Sciatic nerve (tissue), 2 donors: Measurements from ENCODE around the gene IRGQ. TPM values are rescaled to one million over a fixed set of nuclear protein-coding genes. Genes with fewer than 3 reads are reported as not detected.
A peak's percentile ranks its signal among the peaks of the same experiment; 100 is the strongest.
"Not testable (repeated sequence)": the region's sequence is repeated elsewhere in the genome, so short reads cannot be mapped to it uniquely, and the experiment has no call there.

Experiments used
- ATAC-seq: fragments of 200-7000 bp; cut with Tn5 transposase; one replicate; pipeline ENCODE4 v1.9.1; 2020; ENCODE audit warnings: mild to moderate bottlenecking, moderate library complexity
- DNase-seq: peaks from one replicate; pipeline ENCODE4 v3.0.0-alpha.2; 2020; ENCODE audit warnings: low spot score
- intact Hi-C: fragments of 100-400 bp; cut with DNase I; formaldehyde crosslinking; loops from one replicate; pipeline ENCODE4 v1.14.2; 2022
- total RNA-seq: library from RNA; stranded (reverse); fragmentation: NEBNext Ultra II Directional; extraction: Animal tissue kit (Norgen Biotek cat#: 25700); gene quantifications from one replicate; pipeline ENCODE4 v1.2.1, GENCODE V29; 2021
- donor health status: DM: no; HTN: no; CAD: no.
- donor health status: DM: no; HTN: no; CAD: no.

Gene IRGQ
- total RNA-seq, 1 donor from 2014 or later = 22.2 TPM

- DNase-seq (no peak), ATAC-seq (no peak)
- intact Hi-C loops = no loop called here
Measured at GRCh38 chr19:43554317-43554895, 41.5 kb downstream of the IRGQ start.

GRCh38 chr19:43553656-43554055 is 42.3 kb downstream of the IRGQ start:
- intact Hi-C loops = no loop called here

GRCh38 chr19:43552616-43553015 is 43.3 kb downstream of the IRGQ start:
- intact Hi-C loops = no loop called here
- DNase-seq = no peak

More at GRCh38 chr19:43553656-43554055, 42.3 kb downstream of the IRGQ start:
- ATAC-seq (no peak), DNase-seq (no peak)

GRCh38 chr19:43552198-43552450 is 43.8 kb downstream of the IRGQ start:
- ATAC-seq = no peak
- no peak for DNase-seq
- intact Hi-C loops = no loop called here

More at GRCh38 chr19:43552616-43553015, 43.3 kb downstream of the IRGQ start:
- ATAC-seq = no peak

- DNase-seq (no peak), ATAC-seq (no peak)
- intact Hi-C loops = no loop called here
Measured at GRCh38 chr19:43551399-43552197, 44.3 kb downstream of the IRGQ start.

- intact Hi-C loops = no loop called here
- no peak for DNase-seq
- ATAC-seq = no peak
Measured at GRCh38 chr19:43548706-43549105, 47.2 kb downstream of the IRGQ start.

- DNase-seq, intact Hi-C loops, ATAC-seq: not testable (repeated sequence)
Measured at GRCh38 chr19:43547926-43548325, 48.0 kb downstream of the IRGQ start.

- no peak for ATAC-seq
- DNase-seq = no peak
- intact Hi-C loops = no loop called here
Measured at GRCh38 chr19:43546581-43546980, 49.4 kb downstream of the IRGQ start.

GRCh38 chr19:43545981-43546380 is 50.0 kb downstream of the IRGQ start:
- DNase-seq (no peak), ATAC-seq (no peak)
- intact Hi-C loops = no loop called here

GRCh38 chr19:43545276-43545675 is 50.7 kb downstream of the IRGQ start:
- DNase-seq (no peak), ATAC-seq (no peak)
- intact Hi-C loops = no loop called here

- DNase-seq (no peak), ATAC-seq (no peak)
- intact Hi-C loops = no loop called here
Measured at GRCh38 chr19:43544077-43544476, 51.9 kb downstream of the IRGQ start.

- ATAC-seq = no peak
- no peak for DNase-seq
- intact Hi-C loops = no loop called here
Measured at GRCh38 chr19:43541920-43542650, 53.8 kb downstream of the IRGQ start.

- ATAC-seq (no peak), DNase-seq (no peak)
- intact Hi-C loops = no loop called here
Measured at GRCh38 chr19:43540381-43540780, 55.6 kb downstream of the IRGQ start.

GRCh38 chr19:43538922-43539321 is 57.0 kb downstream of the IRGQ start:
- DNase-seq (no peak), ATAC-seq (no peak)
- intact Hi-C loops = no loop called here

- peak; percentile 86 for DNase-seq
- ATAC-seq = no peak
- intact Hi-C loops = no loop called here
Measured at GRCh38 chr19:43534816-43535761, 60.8 kb downstream of the IRGQ start.
